ENCODE measurements around the gene OR4C13.
"Not testable (repeated sequence)": the region's sequence is repeated elsewhere in the genome, so short reads cannot be mapped to it uniquely, and the experiment has no call there.

Gene OR4C13

DNA sequence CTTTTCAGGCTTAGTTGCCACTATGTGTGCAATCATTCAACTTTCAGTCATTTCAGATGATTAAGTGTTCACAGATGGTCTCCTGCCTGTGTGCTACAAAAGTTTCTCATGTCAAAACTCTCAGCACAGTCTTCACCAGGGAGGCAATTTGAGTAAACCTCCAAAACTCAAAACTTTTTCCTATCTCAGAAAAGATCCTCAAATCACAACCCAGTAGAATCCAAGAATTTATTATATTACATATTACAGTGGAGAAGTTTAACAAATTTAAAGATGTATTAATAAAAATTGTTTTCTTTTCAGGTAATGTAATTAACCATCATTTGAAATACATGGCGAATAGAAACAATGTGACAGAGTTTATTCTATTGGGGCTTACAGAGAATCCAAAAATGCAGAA lies at the start of gene OR4C13:
TSS of gene OR4C13 (plus strand) at position 301 of the 400 bp plus-strand sequence. CDS start at position 333, 32 bp downstream.
- no peak for DNase-seq (ENCODE audit: low read depth, low spot score)

DNA sequence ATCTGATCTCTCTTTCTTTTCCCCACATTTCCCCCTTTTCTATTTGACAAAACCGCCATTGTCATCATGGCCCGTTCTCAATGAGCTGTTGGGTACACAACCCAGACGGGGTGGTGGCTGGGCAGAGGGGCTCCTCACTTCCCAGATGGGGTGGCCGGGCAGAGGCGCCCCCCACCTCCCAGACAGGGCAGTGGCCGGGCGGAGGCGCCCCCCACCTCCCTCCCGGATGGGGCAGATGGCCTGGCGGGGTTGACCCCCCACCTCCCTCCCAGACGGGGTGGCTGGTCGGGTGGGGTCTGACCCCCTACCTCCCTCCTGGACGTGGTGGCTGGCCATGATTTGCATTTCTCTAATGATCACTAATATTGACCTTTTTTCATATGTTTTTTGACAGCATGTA lies 40.7 kb upstream of the OR4C13 start:
- DNase-seq (ENCODE audit: low read depth, low spot score), result not testable (repeated sequence)

DNA sequence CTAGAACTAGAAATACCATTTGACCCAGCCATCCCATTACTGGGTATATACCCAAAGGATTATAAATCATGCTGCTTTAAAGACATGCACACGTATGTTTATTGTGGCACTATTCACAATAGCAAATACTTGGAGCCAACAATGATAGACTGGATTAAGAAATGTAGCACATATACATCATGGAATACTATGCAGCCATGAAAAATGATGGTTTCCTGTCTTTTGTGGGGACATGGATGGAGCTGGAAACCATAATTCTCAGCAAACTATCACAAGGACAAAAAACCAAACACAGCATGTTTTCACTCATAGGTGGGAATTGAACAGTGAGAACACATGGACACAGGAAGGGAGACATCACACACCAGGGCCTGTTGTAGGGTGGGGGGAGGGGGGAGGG lies 3.5 kb upstream of the OR4C13 start:
- not testable (repeated sequence) for DNase-seq (ENCODE audit: low read depth, low spot score)

DNA sequence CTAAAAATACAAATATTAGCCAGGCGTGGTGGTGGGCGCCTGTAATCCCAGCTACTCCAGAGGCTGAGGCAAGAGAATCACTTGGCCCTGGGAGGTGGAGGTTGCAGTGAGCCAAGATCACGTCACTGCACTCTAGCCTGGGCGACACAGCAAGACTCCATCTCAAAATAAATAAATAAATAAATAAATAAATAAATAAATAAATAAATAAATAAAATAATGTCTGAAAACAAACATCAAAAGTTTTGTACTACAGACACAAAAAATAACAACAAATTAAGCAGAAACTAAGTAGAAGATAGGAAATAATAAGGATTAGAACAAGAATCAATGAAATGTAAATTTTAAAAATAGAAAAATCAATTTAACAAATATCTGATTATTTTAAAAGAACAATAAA lies 21.2 kb downstream of the OR4C13 start:
- DNase-seq (ENCODE audit: low read depth, low spot score), result not testable (repeated sequence)

DNA sequence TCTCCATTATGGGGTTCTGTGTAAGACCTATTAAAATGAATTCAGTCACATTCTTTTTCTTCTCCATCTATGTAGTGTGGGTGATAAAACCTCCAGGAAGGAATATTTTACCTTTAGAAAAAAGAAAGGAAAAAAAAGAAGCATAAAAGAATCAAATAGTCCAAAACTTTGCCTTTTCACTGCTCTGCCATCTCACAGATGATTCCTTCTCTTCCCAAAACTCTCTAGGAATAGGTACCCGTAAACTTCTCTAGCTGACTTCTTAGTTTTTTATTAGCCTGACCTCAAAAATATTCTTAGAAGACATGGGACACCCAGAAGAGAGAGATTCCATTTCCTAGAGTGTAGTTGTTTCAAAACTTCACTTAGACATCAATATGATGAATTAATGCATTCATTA lies 30.2 kb downstream of the OR4C13 start, which contains the start of gene OR4C12:
TSS of gene OR4C12 (minus strand) at position 101 of the 400 bp plus-strand sequence. CDS start at position 67, 34 bp downstream.
- DNase-seq (ENCODE audit: low read depth, low spot score), result not testable (repeated sequence)

DNA sequence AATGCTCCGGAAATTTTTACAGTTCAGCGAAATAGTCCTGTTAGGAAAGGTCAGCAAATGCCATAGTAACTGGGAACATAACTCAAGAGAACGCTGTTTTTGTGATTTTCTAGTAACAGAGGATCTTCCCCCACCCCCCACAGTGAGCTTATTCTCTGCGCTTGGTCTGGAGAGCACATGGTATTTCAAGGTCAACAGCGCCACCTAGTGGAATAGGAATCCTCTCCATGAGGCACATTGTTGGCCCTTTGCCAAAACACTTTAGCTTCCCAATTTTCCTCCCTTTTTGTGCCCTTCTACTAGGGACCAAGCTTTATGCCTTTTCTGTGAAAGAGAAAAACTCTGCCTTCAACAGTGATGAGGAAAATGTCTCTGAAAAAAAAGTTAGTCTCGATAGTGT lies 43.4 kb downstream of the OR4C13 start:
- DNase-seq (ENCODE audit: low read depth, low spot score), result no peak

Measured in brain pericyte (primary cell).